Stimulated activated CD8-positive, alpha-beta memory T cell treated with anti-CD3 and anti-CD28 coated beads, Interleukin-7, amount 100 ng/mL, for 1 hour (primary cell): ENCODE results near the gene LGALS12.

ENCODE experiments used
- DNase-seq, 2 donors: peaks; one replicate each; pipeline ENCODE4 v3.0.0-alpha.2; 2020; ENCODE audit warnings: low read depth in 2 of 2

The LGALS12 gene

GRCh38 chr11:63560506-63561180 lies 54.8 kb downstream of the LGALS12 start:
- no peak for DNase-seq

- DNase-seq: no peak
Observed at GRCh38 chr11:63563201-63564055, 57.5 kb downstream of the LGALS12 start, which contains the start of gene PLAAT2. Gene PLAAT2, minus strand, starts transcription at chr11:63563379. Its CDS starts 55 bp downstream, at chr11:63563324.

GRCh38 chr11:63564056-63564774 lies 58.3 kb downstream of the LGALS12 start:
- DNase-seq: no peak

GRCh38 chr11:63564784-63565350 lies 59.0 kb downstream of the LGALS12 start:
- DNase-seq: no peak
